ENCODE results near the gene EXD3. TPM values are rescaled to one million over a fixed set of nuclear protein-coding genes. Genes with fewer than 3 reads are reported as not detected.

Gene EXD3
- total and polyA plus RNA-seq, 8 donors: 8.1 to 57.3 (median 13.6) TPM

DNA sequence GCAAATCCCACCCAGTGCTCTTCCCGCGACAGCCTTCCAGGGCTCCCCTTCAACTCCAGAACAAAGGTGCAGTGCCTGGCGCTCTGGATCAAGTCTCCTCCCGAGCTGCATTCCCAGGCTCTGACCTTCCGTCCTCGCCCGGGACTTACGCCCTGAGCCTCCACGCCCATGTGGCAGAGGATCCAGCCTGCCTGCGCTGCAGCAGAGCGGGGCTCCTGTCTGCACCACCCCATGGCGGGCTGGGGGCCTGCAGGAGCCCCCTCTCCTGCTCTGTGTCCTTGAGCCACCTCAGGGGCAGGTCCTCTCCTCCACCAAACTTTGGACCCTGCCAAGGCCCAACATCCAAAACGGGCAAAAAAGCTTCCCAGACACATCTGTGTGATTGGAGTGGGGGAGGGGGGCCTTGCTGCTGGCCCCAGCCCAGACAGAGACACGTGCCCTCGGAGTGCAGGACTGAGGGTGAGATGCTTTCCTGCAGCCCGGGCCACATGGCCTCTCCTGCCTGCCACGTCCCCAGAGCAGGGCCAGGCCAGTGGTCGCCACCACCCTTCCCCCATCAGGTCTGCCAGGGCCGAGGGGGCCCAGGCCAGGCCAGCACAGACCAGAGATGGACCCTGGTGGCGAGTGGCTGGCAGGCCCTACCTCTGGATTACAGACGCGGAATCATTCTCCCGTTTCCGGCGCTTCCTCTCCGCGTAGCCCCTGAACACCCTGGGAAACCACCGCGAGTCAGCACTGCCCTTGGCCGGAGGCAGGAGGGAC is 31.8 kb upstream of the EXD3 start:
- DNase-seq (peak; percentile 27 to 83 (median 57)), ATAC-seq (peak in 1 of 4 donors; percentile 1)

DNA sequence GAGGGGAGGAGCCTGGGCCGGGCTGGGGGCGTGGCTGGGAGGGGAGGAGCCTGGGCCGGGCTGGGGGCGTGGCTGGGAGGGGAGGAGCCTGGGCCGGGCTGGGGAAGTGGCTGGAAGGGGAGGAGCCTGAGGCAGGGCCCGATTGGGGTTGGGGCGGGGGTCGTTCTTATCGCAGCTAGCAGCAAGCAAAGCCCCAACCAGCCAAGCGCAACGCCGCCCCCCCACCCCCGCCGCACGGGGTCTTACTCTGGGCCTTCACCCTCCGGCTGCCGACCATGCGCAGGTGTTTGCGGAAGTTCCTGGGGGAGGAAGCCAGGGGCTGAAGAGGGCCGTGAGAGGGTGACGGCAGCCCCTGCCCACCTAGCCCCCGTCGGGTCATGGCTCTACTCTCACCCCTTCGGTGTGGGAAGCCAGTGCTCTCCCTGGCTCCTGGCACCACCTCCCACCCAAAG is 31.2 kb upstream of the EXD3 start:
- intact Hi-C loops (cut with DNase I): no loop called here
- DNase-seq: peak; percentile 43 to 87 (median 74)
- peaks cover 0 to 19% (median 0%) of the 10 kb centered on the region in 3 donors for H3K4me1 ChIP-seq
- H3K36me3 ChIP-seq: peaks cover 0 to 8% (median 0%) of the 10 kb centered on the region in 3 donors
- H3K27ac ChIP-seq: peak overlapping the region in 2 of 4 donors; percentile 24 to 28
- H3K27me3 ChIP-seq: no peaks in the 10 kb centered on the region
- no peaks in the 10 kb centered on the region for H3K9me3 ChIP-seq
- peak in 3 of 4 donors; percentile 1 to 49 (median 11) for ATAC-seq
- TF ChIP-seq CTCF (IDR thresholded peaks at IDR 0.05): no peak
- WGBS, 2 donors: 16 to 33% methylated on average over 9 to 22 of the region's 24 CpGs
- peak overlapping the region in 2 of 4 donors; percentile 8 to 38 for H3K4me3 ChIP-seq
- no peak for FAIRE-seq

More for the DNA sequence above, 31.8 kb upstream of the EXD3 start:
- Histone ChIP-seq H3K27ac (peak overlapping the region in 2 of 4 donors; percentile 24 to 28), H3K36me3 (peaks cover 0 to 8% (median 0%) of the 10 kb centered on the region in 3 donors), H3K27me3 (no peaks in the 10 kb centered on the region), H3K4me1 (peaks cover 0 to 22% (median 3%) of the 10 kb centered on the region in 3 donors), H3K4me3 (peak overlapping the region in 2 of 4 donors; percentile 8 to 38), H3K9me3 (no peaks in the 10 kb centered on the region)
- no peak for FAIRE-seq
- 69 to 72% methylated on average over 30 of the region's 30 CpGs for whole genome bisulfite sequencing, 2 donors
- intact Hi-C loops (cut with DNase I): no loop called here
- no peak for TF ChIP-seq CTCF (IDR thresholded peaks at IDR 0.05)

GRCh38 chr9:137453643-137454081 is 30.7 kb upstream of the EXD3 start:
- Histone ChIP-seq H3K27ac (no peak overlapping the region), H3K9me3 (no peaks in the 10 kb centered on the region), H3K4me1 (peaks cover 0 to 19% (median 0%) of the 10 kb centered on the region in 3 donors), H3K4me3 (peak overlapping the region in 1 of 4 donors; percentile 23), H3K36me3 (peaks cover 0 to 13% (median 0%) of the 10 kb centered on the region in 3 donors), H3K27me3 (no peaks in the 10 kb centered on the region)
- no peak for TF ChIP-seq CTCF (IDR thresholded peaks at IDR 0.05)
- intact Hi-C loops (cut with DNase I): no loop called here
- DNase-seq (peak; percentile 45 to 82 (median 76)), ATAC-seq (peak in 3 of 4 donors; percentile 37 to 67 (median 51)), FAIRE-seq (no peak)
- 58 to 66% methylated on average over 24 to 25 of the region's 25 CpGs for WGBS, 2 donors

DNA sequence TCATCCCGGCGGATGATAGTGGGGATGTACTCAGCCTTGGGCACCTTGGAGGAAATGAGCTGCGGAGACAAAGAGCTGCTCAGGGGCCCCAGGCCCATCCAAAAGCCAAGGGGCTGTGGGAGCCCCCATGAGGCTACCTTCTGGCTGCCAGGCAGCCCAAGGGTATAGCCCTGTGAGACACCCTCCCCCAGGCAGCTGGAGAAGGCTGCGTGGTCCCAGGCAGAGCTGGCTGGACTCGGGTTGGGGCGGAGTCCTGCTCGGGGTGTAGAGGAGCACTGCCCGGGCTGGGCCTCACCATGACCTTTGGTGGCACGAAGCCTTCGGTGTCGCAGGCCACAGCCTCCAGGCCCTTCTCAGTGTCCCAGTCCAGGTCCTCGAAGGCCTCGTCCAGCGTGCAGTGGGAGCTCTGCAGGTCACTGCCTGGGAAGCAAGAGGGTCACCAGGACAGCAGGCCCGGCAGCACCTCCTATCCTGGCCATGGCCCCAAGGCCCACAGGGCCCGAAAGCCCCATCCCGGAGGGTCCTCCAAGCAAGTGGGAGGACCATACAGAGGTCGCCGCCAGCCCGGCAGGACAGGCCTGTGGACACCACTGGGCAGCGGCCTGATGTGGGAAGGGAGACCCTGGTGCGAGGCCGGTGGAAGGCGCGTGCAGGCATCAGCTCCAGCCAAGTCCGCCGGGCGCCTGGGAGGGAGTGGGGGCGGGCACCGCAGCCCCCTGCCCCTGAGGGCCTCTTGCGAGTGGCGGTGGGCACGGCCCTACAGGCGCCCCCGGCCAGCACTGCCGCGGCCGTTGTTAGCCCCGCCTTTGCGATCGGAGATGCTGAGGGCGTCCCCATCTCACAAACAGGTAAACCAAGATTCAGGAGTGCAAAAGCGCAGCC is 30.0 kb upstream of the EXD3 start:
- no peak for TF ChIP-seq CTCF (IDR thresholded peaks at IDR 0.05)
- H3K27ac ChIP-seq: no peak overlapping the region
- FAIRE-seq (no peak), ATAC-seq (no peak), DNase-seq (peak; percentile 21 to 86 (median 56))
- H3K4me3 ChIP-seq: peak overlapping the region in 1 of 4 donors; percentile 23
- H3K4me1 ChIP-seq: peaks cover 0 to 15% (median 0%) of the 10 kb centered on the region in 3 donors
- H3K36me3 ChIP-seq: peaks cover 0 to 13% (median 0%) of the 10 kb centered on the region in 3 donors
- H3K27me3 ChIP-seq: no peaks in the 10 kb centered on the region
- intact Hi-C loops (cut with DNase I): no loop called here
- WGBS, 2 donors: 91 to 96% methylated on average over 34 to 43 of the region's 43 CpGs
- H3K9me3 ChIP-seq: no peaks in the 10 kb centered on the region
